GM12801 (cell line): ENCODE measurements around the gene SAG.

Experiments used
- TF ChIP-seq, protein P1 (sequence below): IDR thresholded peaks from one replicate; pipeline ENCODE4 v1.5.1; 2011; ENCODE audit warnings: control low read depth; ENCODE audit not compliant: insufficient read length; ENCODE audit errors: extremely low read depth

The SAG gene

DNA sequence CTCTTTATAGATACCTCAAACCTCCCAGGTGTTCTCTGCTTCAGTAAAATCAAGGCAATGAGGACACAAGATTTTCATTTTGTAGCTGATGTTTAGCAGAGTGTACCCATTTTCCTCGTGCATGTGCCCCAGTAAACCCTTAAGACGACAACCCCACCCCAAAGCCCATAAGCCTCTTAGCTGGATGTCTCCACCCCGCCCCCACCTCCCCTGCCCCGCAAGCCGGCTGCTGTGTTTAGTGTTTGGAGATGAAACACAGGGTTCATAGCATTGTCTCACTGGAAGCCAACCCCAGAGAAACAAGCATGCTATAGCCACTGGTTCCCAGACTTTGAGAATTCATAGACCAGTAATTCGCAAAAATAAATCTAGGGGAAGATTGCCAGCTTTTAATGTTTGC is 5.8 kb upstream of the SAG start:
- TF ChIP-seq, protein P1, sequence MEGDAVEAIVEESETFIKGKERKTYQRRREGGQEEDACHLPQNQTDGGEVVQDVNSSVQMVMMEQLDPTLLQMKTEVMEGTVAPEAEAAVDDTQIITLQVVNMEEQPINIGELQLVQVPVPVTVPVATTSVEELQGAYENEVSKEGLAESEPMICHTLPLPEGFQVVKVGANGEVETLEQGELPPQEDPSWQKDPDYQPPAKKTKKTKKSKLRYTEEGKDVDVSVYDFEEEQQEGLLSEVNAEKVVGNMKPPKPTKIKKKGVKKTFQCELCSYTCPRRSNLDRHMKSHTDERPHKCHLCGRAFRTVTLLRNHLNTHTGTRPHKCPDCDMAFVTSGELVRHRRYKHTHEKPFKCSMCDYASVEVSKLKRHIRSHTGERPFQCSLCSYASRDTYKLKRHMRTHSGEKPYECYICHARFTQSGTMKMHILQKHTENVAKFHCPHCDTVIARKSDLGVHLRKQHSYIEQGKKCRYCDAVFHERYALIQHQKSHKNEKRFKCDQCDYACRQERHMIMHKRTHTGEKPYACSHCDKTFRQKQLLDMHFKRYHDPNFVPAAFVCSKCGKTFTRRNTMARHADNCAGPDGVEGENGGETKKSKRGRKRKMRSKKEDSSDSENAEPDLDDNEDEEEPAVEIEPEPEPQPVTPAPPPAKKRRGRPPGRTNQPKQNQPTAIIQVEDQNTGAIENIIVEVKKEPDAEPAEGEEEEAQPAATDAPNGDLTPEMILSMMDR = no peak

DNA sequence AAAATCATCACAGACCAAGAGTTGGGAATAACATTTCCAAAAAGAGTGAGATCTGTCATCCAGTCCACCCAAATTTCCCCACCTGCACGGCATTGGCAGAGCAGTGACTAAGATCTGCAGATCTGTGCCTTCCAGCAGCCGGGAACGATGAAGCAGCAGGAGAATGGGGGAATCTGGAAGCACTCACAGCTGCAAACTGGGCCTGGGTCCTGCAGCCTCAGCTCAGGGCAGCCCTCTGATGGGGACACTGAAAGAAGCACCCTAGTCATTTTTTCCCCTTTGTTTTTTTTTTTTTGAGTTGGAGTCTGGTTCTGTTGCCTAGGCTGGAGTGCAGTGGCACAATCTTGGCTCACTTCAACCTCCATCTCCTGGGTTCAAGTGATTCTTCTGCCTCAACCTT is 4.4 kb upstream of the SAG start:
- TF ChIP-seq, protein P1 = no peak

- TF ChIP-seq, protein P1 = no peak
Observed at GRCh38 chr2:233311241-233311926, 3.8 kb downstream of the SAG start.

DNA sequence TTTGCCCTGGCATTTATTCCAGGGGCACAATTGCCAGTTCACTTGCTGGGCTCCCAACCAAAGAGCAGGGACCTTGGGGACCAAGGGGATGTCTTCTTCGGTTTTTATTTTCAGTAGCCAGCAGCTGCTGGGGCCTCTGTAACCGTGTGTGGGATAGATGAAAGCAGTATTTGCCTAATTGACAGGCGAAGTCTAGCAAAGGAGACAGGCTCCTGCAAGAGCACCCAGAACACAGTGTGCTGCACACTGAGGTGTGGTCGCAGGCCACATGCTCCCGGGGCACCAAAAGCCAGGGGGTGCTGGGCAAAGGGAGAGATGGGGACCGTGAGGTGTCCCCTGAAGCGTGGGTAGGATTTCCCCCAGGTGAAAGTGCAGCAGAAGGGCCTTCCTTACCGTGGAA is 5.3 kb downstream of the SAG start:
- TF ChIP-seq, protein P1 = no peak

DNA sequence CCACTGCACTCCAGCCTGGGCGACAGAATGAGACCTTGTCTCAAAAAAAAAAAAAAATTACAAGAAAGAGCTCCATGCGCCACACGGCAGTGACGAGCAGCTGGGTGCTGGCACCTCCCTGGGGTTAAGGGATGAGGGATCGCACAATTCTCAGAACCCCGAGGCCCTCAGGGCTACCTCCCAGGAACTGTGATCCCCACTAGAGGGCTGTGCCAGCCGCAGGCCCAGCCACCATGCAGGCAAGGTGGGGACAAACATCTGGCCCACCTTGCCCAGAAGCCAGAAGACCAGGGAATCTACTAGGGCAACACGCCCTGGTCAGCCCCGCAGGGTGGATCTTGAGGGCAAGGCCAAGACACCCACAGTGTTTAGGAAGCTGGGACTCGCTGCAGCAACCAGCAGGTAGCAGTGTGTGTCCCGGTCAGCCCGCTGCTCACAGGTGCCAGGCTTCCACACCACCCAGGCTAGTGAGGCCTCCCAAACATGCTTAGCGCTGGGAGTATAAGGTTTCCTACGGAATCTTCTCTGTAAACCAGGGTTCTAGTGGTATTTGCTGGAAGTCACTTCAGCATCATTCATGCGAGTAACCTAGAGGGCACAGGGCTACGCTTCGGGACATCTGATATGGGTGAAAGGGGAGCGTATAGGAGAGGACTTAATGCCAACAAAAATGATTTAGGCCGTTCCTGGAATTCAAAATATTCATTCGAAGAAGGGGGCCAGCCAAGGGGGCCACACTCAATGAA is 6.7 kb downstream of the SAG start:
- TF ChIP-seq, protein P1 = no peak

DNA sequence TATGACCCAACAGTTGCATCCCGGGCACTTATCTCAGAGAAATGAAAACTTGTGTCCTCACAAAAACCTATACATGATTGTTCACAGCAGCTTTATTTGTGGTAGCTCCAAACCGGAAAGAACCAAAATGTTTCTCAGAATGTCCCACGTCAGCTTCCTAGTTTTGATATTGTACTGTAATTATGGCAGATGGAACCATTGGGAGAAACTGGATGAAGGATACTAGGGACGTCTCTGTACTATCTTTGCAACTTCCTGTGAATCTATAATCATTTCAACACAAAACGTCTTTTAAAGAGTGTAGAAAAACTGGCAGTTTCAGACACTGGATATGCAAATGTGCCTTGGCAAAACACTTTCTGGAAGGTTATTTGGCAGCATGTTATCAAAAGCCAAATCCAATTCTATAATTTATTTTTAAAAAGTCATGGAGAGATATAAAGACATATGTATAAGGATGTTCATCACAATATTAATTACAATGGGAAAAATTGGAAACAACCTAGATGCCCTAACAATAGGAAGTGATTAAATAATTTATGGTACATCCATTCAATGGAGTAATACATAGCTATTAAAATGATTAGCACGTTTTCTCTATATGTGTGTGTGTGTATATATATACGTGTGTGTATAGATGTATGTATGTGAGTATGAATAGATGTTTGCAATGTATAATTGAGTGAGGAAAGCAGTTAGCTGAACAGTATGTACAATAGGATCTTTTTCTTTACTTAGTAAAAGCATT is 9.8 kb downstream of the SAG start:
- TF ChIP-seq, protein P1 = no peak

- TF ChIP-seq, protein P1 = no peak
Observed at GRCh38 chr2:233319256-233319655, 11.6 kb downstream of the SAG start.
